Femur (tissue), 1 donor: ENCODE data around the gene TAP2.
A peak's percentile ranks its signal among the peaks of the same experiment; 100 is the strongest.

ENCODE experiments used
- DNase-seq: peaks from one replicate; pipeline ENCODE4 v3.0.0-alpha.2; 2017

TAP2 gene

GRCh38 chr6:32853541-32854375, 15.2 kb upstream of the TAP2 start, which contains the start of the genes PSMB9 and TAP1:
Gene PSMB9, plus strand, starts transcription at chr6:32854192. Its CDS starts 38 bp downstream, at chr6:32854230.
Gene TAP1, minus strand, starts transcription at chr6:32853704. Its CDS starts 68 bp downstream, at chr6:32853636.
- DNase-seq: peak; percentile 94

DNA sequence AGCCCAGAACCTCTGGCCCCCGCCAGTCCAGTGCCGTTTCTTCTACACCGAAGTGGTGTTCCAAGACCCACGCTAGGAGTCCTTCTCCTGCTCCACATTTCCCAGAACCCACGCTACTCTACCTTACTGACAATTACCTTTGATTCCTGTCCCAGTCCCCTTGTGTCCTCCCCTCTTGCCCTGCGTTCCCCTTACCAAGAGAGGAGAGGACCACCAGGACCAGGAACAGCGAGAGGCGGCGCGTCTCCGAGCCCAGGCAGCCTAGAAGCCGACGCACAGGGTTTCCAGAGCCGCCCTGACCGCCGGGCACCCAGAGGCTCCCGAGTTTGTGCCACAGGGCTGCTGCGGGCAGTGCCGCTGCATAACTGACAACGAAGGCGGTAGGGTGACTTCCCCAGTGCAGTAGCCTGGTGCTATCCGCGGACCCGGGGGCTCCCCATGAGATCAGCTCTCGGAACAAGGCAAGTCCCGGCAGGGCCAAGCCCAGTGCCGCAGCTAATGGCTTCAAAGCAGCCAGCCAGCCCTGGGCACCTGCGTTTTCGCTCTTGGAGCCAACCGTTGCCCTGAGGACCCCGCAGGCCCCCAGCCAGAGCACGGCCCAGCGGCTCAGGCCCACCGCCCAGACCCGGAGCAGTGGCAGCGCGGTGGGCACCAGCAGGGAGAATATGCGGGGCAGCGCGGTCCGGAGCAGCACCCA, 14.5 kb upstream of the TAP2 start:
- peak; percentile 43 for DNase-seq

- DNase-seq: no peak
These were observed 13.7 kb upstream of the TAP2 start for GRCh38 chr6:32852018-32852843.

GRCh38 chr6:32851025-32851424, 12.5 kb upstream of the TAP2 start:
- no peak for DNase-seq

DNA sequence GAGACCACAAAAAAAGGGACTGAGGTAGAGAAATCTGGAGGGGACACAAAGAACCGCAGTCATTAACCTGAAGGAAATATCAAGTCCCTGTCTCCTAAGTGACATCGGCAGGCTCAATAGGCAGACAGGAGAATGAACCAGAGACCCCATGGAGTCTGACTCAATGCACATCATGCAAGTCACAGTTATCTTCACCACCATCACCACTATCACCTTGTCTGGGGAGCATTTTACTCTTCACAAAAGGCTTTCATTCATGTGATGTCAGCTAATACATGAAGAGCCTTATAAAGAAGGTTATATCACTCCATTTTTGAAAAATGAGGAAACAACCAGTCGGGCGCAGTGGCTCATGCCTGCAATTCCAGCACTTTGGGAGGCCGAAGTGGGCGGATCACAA, 10.6 kb upstream of the TAP2 start:
- DNase-seq: no peak

GRCh38 chr6:32847795-32848194, 9.3 kb upstream of the TAP2 start:
- no peak for DNase-seq

DNA sequence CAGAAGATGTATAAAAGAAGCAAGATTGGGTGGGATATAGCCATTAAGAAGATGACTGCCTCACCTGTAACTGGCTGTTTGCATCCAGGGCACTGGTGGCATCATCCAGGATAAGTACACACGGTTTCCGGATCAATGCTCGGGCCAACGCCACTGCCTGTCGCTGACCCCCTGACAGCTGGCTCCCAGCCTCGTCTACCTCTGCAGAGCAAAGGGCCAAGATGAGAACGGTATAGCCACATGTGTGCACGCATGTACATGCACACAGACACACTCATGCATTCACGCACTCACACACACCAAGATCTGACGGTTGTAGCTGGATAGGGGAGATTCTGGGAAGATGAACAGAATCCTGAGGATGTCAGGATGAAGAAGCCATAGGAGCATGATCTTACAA, 8.5 kb upstream of the TAP2 start:
- no peak for DNase-seq

- DNase-seq: no peak
These were observed 6.9 kb upstream of the TAP2 start for GRCh38 chr6:32845384-32845884.

- DNase-seq: no peak
These were observed 6.4 kb upstream of the TAP2 start for GRCh38 chr6:32844839-32845383.

DNA sequence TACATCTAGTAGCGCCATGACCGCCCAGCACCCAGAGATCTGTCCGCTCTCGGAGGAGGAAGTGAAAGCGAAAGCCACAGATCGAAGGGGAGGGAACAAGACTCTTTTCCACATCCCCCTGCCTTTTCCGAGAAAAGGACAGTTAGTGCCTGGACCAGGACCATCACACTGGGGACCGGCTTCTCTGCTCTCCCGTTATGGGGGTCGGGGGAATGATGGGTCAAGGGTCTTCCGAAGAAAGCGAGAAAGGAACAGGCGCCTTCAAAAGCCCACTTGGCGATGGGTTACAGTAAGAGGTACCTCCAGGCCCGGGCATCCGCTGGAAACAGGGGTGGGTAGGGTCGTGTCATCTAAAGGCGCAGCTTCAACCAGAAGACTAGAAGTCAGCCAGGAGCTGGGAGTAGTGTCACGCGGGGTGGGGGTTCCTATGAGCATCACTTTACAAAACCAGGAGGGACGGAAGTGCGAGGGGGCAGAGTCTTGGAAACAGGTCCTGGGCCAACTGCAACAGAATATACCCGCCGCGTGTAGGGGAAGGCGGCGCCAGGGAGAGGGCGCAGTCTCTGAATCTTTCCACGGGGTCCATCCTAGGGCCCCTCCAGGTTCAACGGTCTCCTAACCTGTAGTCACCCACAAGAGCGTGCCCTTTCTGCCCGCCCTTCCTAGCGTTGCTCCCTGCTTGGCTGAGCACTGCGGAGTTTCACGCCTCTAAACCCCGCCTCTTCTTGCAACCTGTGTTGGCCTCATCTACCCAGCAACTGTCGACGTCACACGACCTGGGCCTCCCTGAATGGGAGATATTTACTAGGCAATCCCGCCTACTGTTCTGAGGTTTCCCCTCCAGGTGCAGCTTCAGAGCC, 5.7 kb upstream of the TAP2 start, which contains the start of gene PSMB8:
Gene PSMB8 (minus strand): TSS at position 69 of the 860 bp plus-strand sequence. CDS start 51 bp downstream, at position 18.
- DNase-seq: peak; percentile 97

- DNase-seq: no peak
These were observed 4.9 kb upstream of the TAP2 start for GRCh38 chr6:32843331-32843978.

GRCh38 chr6:32842690-32843089, 4.2 kb upstream of the TAP2 start:
- DNase-seq: no peak

GRCh38 chr6:32842021-32842650, 3.6 kb upstream of the TAP2 start:
- DNase-seq: no peak

DNA sequence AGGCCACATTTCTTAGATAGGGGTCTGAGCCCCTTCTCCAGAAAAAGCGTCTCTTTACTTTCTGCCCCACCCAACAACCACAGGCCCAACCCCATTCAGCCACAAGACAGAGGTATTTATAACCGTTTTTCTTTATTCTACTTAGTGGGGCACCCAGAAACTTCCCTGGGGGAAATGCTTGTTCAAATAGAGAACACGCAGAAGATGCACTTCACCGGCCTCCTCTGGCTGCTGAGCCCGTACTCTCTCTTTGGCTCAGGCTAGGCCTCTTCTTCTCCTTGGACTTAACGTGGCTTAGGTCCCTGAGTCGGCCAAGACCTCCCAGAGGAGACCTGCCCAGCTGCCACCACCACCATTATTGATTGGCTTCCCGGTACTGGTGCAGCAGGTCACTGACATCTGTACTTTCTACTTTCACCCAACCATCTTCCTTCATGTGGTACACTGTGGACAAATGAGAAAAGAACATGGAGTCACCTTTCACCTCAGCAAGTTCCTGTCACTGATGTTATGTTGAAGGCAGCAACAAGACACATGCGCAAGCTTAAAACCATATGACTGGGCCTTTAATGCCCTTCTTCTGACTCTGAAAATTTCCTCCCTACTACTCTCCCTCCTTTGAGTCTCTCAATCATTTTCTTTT, 2.2 kb upstream of the TAP2 start:
- DNase-seq: no peak

DNA sequence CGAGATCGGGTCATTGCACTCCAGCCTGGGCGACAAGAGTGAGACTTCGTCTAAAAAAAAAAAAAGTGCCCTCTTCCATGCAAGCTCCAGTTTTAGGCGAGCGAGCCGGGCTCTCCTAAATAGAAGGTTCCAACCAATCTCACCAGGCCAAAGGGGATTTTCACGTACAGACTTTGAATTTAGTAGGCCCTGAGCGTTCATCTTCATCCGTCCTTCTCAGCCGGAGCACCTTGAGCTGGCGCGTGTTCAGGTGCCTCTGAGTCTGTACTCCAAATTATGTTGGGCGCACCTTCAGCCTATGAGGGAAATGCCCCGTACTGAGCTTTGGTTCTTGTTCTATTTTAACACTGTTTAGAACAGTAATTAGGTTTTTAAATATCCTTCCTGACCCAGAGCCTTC, 817 bp upstream of the TAP2 start:
- DNase-seq: no peak

DNA sequence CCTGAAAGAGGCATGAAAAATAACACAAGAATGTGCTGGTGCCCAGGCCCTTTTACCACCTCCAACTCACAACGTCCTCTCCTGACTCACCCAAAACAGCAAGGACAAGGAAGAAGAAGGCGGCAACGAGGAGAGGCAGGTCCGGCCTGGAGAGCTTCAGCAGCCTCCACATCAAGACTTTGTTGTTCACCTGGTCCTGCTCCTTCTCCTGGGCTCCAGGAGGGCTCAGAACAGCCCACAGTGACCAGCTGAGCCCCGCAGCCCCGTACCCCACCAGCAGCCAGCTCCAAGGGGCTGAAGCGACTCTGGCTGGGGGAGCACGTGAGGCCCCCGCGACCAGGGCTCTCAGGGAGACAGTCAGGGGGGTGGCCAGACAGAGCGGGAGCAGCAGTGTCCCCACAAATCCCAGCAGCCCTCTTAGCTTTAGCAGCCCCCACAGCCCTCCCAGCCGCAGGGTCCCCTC, 857 bp downstream of the TAP2 start:
- DNase-seq: no peak

GRCh38 chr6:32836873-32837272, 1.7 kb downstream of the TAP2 start:
- DNase-seq: no peak

- no peak for DNase-seq
These were observed 3.2 kb downstream of the TAP2 start for GRCh38 chr6:32835167-32835893.

DNA sequence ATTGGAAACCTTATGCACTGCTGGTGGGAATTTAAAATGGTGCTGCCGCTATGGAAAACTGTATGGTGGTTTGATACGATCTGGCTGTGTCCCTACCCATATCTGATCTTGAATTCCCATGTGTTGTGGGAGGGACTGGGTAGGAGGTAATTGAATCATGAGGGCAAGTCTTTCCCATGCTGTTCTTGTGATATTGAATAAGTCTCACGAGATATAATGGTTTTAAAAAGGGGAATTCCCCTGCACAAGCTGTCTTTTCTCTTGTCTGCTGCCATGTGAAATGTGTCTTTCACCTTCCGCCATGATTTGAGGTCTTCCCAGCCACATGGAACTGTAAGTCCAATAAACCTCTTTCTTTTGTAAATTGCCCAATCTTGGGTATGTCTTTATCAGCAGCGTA, 4.9 kb downstream of the TAP2 start:
- no peak for DNase-seq
